IPS-20b (cell line): Measurements from ENCODE around the gene MRPL57.
"Not testable (repeated sequence)": the region's sequence is repeated elsewhere in the genome, so short reads cannot be mapped to it uniquely, and the experiment has no call there.

ENCODE experiments used
- H3K27ac ChIP-seq: one replicate; pipeline ENCODE4 v1.5.1; 2013; ENCODE audit warnings: low read length
- H3K27me3 ChIP-seq: 2 replicates; pipeline ENCODE4 v1.6.1; 2013; ENCODE audit warnings: mild to moderate bottlenecking, low read length, inconsistent platforms; ENCODE audit not compliant: insufficient read depth
- H3K36me3 ChIP-seq: 2 replicates; pipeline ENCODE4 v1.6.1; 2013; ENCODE audit warnings: low read depth, mild to moderate bottlenecking, inconsistent platforms, low read length, moderate library complexity; ENCODE audit not compliant: insufficient read depth
- H3K4me1 ChIP-seq: 2 replicates; pipeline ENCODE4 v1.6.1; 2013; ENCODE audit warnings: mild to moderate bottlenecking, control low read depth, inconsistent platforms, low read length, moderate library complexity; ENCODE audit not compliant: insufficient read depth
- H3K4me3 ChIP-seq: 2 replicates; pipeline ENCODE4 v1.5.1; 2013; ENCODE audit warnings: mild to moderate bottlenecking, low read length, inconsistent platforms
- H3K9ac ChIP-seq: 2 replicates; pipeline ENCODE4 v1.6.1; 2013; ENCODE audit warnings: low read depth, mild to moderate bottlenecking, inconsistent platforms, low read length, moderate library complexity
- H3K9me3 ChIP-seq: 2 replicates; pipeline ENCODE4 v1.6.1; 2013; ENCODE audit warnings: mild to moderate bottlenecking, low read depth, low read length, inconsistent platforms; ENCODE audit not compliant: insufficient read depth

MRPL57 gene

GRCh38 chr13:21197606-21198225 is 21.3 kb downstream of the MRPL57 start:
- not testable (repeated sequence) for H3K27me3 ChIP-seq, H3K4me1 ChIP-seq, H3K9ac ChIP-seq, H3K27ac ChIP-seq, H3K4me3 ChIP-seq, H3K36me3 ChIP-seq
- H3K9me3 ChIP-seq = peaks cover 25% of the 10 kb centered on the region

GRCh38 chr13:21198391-21198790 is 21.9 kb downstream of the MRPL57 start:
- H3K27ac ChIP-seq, H3K4me3 ChIP-seq: not testable (repeated sequence)

GRCh38 chr13:21201456-21202190 is 25.2 kb downstream of the MRPL57 start:
- not testable (repeated sequence) for H3K9ac ChIP-seq, H3K27ac ChIP-seq, H3K4me3 ChIP-seq, H3K4me1 ChIP-seq, H3K36me3 ChIP-seq, H3K27me3 ChIP-seq
- H3K9me3 ChIP-seq = peaks cover 33% of the 10 kb centered on the region

More at GRCh38 chr13:21198391-21198790, 21.9 kb downstream of the MRPL57 start:
- not testable (repeated sequence) for H3K36me3 ChIP-seq, H3K4me1 ChIP-seq, H3K9ac ChIP-seq, H3K27me3 ChIP-seq
- H3K9me3 ChIP-seq = peaks cover 25% of the 10 kb centered on the region

- Histone ChIP-seq H3K4me1 (no peaks in the 10 kb centered on the region), H3K27me3 (no peaks in the 10 kb centered on the region), H3K36me3 (no peaks in the 10 kb centered on the region), H3K9me3 (peaks cover 33% of the 10 kb centered on the region), H3K9ac (no peak overlapping the region), H3K27ac (no peak overlapping the region), H3K4me3 (no peak overlapping the region)
These were observed 26.5 kb downstream of the MRPL57 start for GRCh38 chr13:21202767-21203531.

- H3K4me3 ChIP-seq = no peak overlapping the region
- no peaks in the 10 kb centered on the region for H3K4me1 ChIP-seq
- H3K36me3 ChIP-seq = no peaks in the 10 kb centered on the region
- no peak overlapping the region for H3K27ac ChIP-seq
- H3K27me3 ChIP-seq = no peaks in the 10 kb centered on the region
- no peak overlapping the region for H3K9ac ChIP-seq
- H3K9me3 ChIP-seq = peaks cover 20% of the 10 kb centered on the region; the same call in 1 of the 2 replicates
These were observed 32.2 kb downstream of the MRPL57 start for GRCh38 chr13:21208652-21209154.

- Histone ChIP-seq H3K4me1 (no peaks in the 10 kb centered on the region), H3K9me3 (peaks cover 12% of the 10 kb centered on the region; the same call in 1 of the 2 replicates), H3K27me3 (no peaks in the 10 kb centered on the region), H3K9ac (no peak overlapping the region), H3K36me3 (no peaks in the 10 kb centered on the region), H3K4me3 (no peak overlapping the region), H3K27ac (no peak overlapping the region)
These were observed 35.8 kb downstream of the MRPL57 start for GRCh38 chr13:21212138-21212775.

- H3K27ac ChIP-seq, H3K27me3 ChIP-seq, H3K36me3 ChIP-seq, H3K4me1 ChIP-seq, H3K4me3 ChIP-seq, H3K9ac ChIP-seq: not testable (repeated sequence)
- peaks cover 12% of the 10 kb centered on the region; the same call in 1 of the 2 replicates for H3K9me3 ChIP-seq
These were observed 39.0 kb downstream of the MRPL57 start for GRCh38 chr13:21215419-21215818.

GRCh38 chr13:21216332-21216731 is 39.9 kb downstream of the MRPL57 start:
- Histone ChIP-seq H3K27ac (no peak overlapping the region), H3K36me3 (no peaks in the 10 kb centered on the region), H3K9me3 (peaks cover 17% of the 10 kb centered on the region; the same call in 1 of the 2 replicates), H3K27me3 (no peaks in the 10 kb centered on the region), H3K9ac (no peak overlapping the region), H3K4me1 (no peaks in the 10 kb centered on the region), H3K4me3 (no peak overlapping the region)

- Histone ChIP-seq H3K27ac (no peak overlapping the region), H3K9ac (no peak overlapping the region), H3K4me1 (no peaks in the 10 kb centered on the region), H3K27me3 (no peaks in the 10 kb centered on the region), H3K4me3 (no peak overlapping the region), H3K36me3 (no peaks in the 10 kb centered on the region), H3K9me3 (peaks cover 10% of the 10 kb centered on the region)
These were observed 42.0 kb downstream of the MRPL57 start for GRCh38 chr13:21218351-21219035.

- no peak overlapping the region for H3K4me3 ChIP-seq
- H3K9me3 ChIP-seq = peaks cover 10% of the 10 kb centered on the region
- H3K27me3 ChIP-seq = no peaks in the 10 kb centered on the region
- no peak overlapping the region for H3K9ac ChIP-seq
- no peaks in the 10 kb centered on the region for H3K4me1 ChIP-seq
- H3K36me3 ChIP-seq = no peaks in the 10 kb centered on the region
- H3K27ac ChIP-seq = no peak overlapping the region
These were observed 42.6 kb downstream of the MRPL57 start for GRCh38 chr13:21219036-21219381.

GRCh38 chr13:21219716-21220115 is 43.3 kb downstream of the MRPL57 start:
- not testable (repeated sequence) for H3K27me3 ChIP-seq, H3K4me1 ChIP-seq, H3K27ac ChIP-seq, H3K9ac ChIP-seq, H3K4me3 ChIP-seq, H3K36me3 ChIP-seq
- H3K9me3 ChIP-seq = peaks cover 10% of the 10 kb centered on the region
